Activated naive CD4-positive, alpha-beta T cell treated with anti-CD3 and anti-CD28 coated beads, Interleukin-2, amount 10 ng/mL, durations not matched to agents 7 days and 5 days (primary cell): Measurements from ENCODE around the gene WDR5.

ENCODE experiments used
- CTCF ChIA-PET: fragments of 350-600 bp; sonication (Branson Sonifier 250); formaldehyde crosslinking; loops from one replicate; lab custom pipeline; 2021; ENCODE audit warnings: antibody characterized with exemption; lab: Charles Lee
- DNase-seq: peaks from one replicate; pipeline ENCODE4 v3.0.0-alpha.2; 2020
- H3K27ac Mint-ChIP-seq: one replicate; pipeline ENCODE4 v1.8.0; 2021; ENCODE audit warnings: mild to moderate bottlenecking, moderate library complexity, mixed read lengths
- H3K27me3 Mint-ChIP-seq: one replicate; pipeline ENCODE4 v1.8.0; 2021; ENCODE audit warnings: mild to moderate bottlenecking, mixed read lengths
- H3K36me3 Mint-ChIP-seq: one replicate; pipeline ENCODE4 v1.8.0; 2021; ENCODE audit warnings: mixed read lengths
- H3K4me1 Mint-ChIP-seq: one replicate; pipeline ENCODE4 v1.8.0; 2021; ENCODE audit warnings: mixed read lengths
- H3K4me3 Mint-ChIP-seq: one replicate; pipeline ENCODE4 v1.8.0; 2021; ENCODE audit warnings: mild to moderate bottlenecking, moderate library complexity, mixed read lengths
- H3K9me3 Mint-ChIP-seq: one replicate; pipeline ENCODE4 v1.8.0; 2021; ENCODE audit warnings: mixed read lengths

Gene WDR5

DNA sequence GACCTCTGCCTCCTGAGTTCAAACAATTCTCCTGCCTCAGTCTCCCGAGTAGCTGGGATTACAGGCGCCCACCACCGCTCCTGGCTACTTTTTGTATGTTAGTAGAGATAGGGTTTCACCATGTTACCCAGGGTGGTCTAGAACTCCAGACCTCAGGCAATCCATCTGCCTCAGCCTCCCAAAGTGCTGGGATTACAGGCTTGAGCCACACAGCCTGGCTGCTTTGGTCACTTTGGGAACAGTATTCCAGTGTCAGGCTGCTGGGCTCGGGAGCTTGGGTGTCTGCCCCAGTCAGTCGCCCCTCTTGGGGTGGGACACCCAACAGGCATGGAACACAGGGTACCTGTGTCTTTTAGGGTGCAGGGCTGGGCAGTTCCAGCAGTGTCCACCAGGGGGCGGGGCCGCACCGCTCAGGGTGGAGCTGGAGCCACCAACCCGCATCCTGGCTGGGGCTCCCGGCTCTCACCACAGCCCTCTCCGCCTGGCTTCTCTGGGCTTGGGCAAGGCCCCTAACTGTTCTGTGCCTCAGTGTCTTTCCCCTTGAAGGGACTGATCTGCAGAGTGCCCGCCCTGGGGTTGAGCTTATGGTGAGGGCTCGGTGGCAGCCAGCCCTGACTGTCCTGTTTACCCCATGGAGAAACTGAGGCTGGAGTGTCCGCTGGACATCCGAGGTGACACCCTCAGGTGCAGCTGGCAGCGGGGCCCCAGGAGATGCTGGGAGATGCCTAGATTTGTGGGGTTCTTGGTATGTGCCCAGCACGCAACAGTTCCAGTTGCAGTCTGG lies 34.8 kb downstream of the WDR5 start:
- CTCF ChIA-PET, result interaction anchor here (0.8 to 2.3 kb wide), 6 partner anchors 44 to 275 kb away, joined by 3 to 36 read pairs (median 4); no protein-coding TSS in a partner anchor
- H3K4me1 Mint-ChIP-seq, result peaks cover 8% of the 10 kb centered on the region

DNA sequence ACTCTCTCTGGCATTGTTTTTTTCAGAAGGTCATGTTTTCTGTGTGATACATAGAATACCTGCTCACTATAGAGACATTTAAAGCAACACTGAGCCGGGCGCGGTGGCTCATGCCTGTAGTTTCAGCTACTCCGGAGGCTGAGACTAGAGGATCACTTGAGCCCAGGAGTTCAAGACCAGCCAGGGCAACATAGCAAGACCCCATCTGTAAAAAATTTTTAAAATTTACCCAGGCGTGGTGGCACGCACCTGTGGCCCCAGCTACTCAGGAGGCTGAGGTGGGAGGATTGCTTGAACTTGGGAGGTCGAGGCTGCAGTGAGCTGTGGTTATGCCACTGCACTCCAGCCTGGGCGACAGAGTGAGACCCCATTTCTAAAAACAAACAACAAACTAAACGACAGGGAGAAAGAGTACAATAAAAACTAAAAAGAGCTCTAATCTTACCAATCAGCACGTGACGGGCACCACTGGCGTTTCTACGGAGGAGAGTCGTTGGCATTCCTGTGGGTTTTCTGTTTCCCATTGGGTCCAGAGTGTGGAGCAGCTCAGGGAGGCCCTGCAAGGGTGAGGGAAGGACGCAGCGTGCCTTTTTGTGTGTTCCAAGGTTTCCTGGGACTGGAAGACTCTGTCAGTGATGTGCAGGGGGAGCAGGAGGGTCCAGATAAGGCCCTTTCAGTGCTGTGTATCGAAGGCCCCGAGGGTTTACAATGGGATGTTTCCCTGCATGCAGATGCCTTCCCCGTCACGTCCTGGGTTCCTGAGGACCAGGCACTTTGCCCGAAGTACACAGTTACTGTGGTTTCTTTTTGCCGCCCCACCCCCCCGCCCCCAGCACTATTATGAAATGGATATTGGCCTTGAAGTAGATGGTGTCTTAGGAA lies 35.7 kb downstream of the WDR5 start:
- Mint-ChIP-seq H3K9me3 (peaks cover 5% of the 10 kb centered on the region), H3K27me3 (peaks cover 9% of the 10 kb centered on the region), H3K4me1 (peaks cover under 1% of the 10 kb centered on the region), H3K4me3 (no peak overlapping the region), H3K27ac (no peak overlapping the region), H3K36me3 (no peaks in the 10 kb centered on the region)
- no peak for DNase-seq
- CTCF ChIA-PET, result interaction anchor here (0.8 to 2.3 kb wide), 6 partner anchors 43 to 274 kb away, joined by 3 to 36 read pairs (median 4); no protein-coding TSS in a partner anchor

More for the DNA sequence above, 34.8 kb downstream of the WDR5 start:
- peaks cover 9% of the 10 kb centered on the region for H3K27me3 Mint-ChIP-seq
- DNase-seq, result no peak
- H3K9me3 Mint-ChIP-seq, result peaks cover 5% of the 10 kb centered on the region
- H3K4me3 Mint-ChIP-seq, result no peak overlapping the region
- no peaks in the 10 kb centered on the region for H3K36me3 Mint-ChIP-seq
- H3K27ac Mint-ChIP-seq, result no peak overlapping the region

DNA sequence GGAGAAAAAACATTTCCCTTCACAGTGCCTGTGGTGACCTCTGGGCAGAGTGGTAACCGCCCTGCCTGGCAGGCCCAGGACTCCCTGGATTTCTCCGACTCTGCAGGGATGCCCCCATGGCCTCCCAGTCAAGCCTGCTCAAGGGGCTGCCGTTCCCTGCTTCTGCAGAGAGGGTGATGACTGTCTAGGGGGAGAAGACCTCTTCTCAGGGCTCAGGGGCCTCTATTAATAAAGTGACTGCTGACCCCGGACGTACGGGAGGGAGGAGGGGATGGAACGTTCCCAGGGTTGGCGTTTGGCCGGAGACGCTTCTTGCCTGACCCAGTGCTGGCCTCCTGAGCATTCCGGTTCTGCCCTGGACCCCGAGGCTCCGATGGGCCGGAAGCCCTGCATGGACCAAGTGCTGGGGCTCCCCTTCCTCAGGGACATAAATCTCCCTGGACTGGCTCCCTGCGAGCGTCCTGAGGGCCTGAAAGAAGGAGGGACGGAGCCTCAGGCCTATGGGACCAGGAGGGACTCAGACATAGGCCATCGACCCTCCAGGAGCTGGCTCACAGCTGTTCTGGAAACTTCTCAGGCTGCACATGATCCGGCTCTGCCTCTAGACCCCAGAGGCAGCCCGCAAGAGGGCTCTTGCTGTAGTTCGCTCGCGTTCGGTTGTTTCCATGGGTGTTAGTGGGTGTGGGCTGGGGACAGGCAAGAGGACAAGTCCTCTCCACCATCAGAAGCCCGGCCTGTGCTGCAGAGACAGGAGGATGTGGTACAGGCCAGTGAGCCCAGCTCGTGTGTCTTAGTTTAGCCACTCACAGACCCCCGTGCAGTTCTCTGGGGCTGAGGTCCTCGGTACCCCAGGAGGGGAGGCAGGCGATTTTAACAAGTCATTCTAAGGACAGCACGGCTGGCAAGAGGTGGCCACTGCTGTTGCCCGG lies 36.6 kb downstream of the WDR5 start:
- H3K27ac Mint-ChIP-seq, result peak overlapping the region; percentile 14
- DNase-seq, result no peak
- CTCF ChIA-PET, result interaction anchor here (1.5 to 2.3 kb wide), 3 partner anchors 45 to 270 kb away, joined by 3 to 36 read pairs (median 6); no protein-coding TSS in a partner anchor
- H3K4me3 Mint-ChIP-seq, result no peak overlapping the region
- H3K9me3 Mint-ChIP-seq, result peaks cover 5% of the 10 kb centered on the region
- H3K27me3 Mint-ChIP-seq, result peaks cover 10% of the 10 kb centered on the region
- H3K36me3 Mint-ChIP-seq, result no peaks in the 10 kb centered on the region
- no peaks in the 10 kb centered on the region for H3K4me1 Mint-ChIP-seq

DNA sequence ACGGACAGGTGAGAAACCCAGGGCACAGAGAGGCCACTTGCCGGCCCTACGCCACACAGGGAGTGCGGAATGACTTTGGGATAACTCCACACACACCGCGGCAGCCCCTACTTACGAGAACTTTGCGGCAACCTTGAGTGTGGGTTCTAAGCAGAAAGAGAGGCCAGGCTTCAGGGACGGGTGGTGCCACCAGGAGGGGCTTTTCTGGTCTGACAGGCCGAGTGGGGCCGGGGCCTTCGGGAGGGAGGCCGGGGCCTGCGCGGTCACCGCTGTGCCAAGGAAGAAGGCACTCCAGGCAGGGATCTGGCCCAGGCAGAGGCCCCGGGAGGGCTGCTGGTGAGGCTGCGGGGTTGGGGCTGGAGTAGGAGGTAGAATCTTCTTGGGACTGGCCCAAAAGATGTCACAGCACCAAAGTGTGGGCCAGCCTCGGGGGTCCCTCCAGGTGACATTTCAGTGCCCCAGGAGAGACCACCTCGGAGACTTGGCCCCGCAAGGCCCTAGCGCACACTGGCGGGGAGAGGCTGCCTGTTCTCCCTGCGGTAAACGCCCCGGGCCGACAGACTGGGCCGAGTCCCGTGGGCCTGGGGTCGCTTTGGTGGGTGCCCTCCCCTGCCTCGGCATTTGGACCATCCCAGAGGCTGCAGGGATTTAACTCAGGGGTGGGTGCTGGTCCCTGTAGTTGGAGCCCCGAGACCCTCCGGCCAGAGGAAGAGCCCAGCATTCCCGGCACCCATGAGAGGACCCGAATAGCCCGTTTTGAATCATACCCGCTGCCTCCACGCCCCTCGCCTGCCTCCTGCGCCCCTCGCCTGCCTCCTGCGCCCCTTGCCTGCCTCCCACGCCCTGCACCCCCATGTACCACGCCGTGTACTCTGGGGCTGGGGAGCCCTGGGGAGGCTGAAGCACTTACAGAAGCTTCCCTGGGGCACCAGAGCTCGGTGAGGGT lies 37.5 kb downstream of the WDR5 start:
- no peaks in the 10 kb centered on the region for H3K4me1 Mint-ChIP-seq
- CTCF ChIA-PET, result interaction anchor here (2.2 kb wide), 1 partner anchor 269 kb away, joined by 11 read pairs; no protein-coding TSS in a partner anchor

DNA sequence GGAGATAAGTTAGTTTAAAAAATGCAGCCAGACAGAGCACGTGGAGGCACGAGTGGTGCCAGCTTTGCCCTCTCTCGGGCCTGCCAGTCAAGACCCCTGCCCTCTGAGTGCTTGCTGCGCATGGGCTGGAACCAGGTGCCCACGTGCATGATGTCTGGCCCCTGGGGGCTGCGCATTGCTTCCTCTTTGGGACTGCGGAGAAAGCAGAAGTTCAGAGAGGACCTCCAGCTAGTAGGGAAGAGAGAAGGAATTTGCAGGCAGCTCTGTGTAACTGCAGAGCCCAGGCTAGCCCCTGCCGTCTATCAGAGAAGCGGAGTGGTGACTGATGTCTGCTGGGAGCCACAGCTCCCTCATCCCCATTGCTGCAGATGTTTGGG lies 38.2 kb downstream of the WDR5 start:
- peaks cover 22% of the 10 kb centered on the region for H3K27me3 Mint-ChIP-seq
- no peak for DNase-seq
- H3K9me3 Mint-ChIP-seq, result no peaks in the 10 kb centered on the region
- no peak overlapping the region for H3K27ac Mint-ChIP-seq
- H3K4me1 Mint-ChIP-seq, result peaks cover under 1% of the 10 kb centered on the region
- CTCF ChIA-PET, result interaction anchor here (2.2 kb wide), 1 partner anchor 269 kb away, joined by 11 read pairs; no protein-coding TSS in a partner anchor
- no peaks in the 10 kb centered on the region for H3K36me3 Mint-ChIP-seq
- H3K4me3 Mint-ChIP-seq, result no peak overlapping the region

More for the DNA sequence above, 37.5 kb downstream of the WDR5 start:
- Mint-ChIP-seq H3K9me3 (peaks cover 5% of the 10 kb centered on the region), H3K4me3 (no peak overlapping the region), H3K36me3 (no peaks in the 10 kb centered on the region), H3K27me3 (peaks cover 17% of the 10 kb centered on the region), H3K27ac (peak overlapping the region; percentile 14)
- DNase-seq, result no peak

DNA sequence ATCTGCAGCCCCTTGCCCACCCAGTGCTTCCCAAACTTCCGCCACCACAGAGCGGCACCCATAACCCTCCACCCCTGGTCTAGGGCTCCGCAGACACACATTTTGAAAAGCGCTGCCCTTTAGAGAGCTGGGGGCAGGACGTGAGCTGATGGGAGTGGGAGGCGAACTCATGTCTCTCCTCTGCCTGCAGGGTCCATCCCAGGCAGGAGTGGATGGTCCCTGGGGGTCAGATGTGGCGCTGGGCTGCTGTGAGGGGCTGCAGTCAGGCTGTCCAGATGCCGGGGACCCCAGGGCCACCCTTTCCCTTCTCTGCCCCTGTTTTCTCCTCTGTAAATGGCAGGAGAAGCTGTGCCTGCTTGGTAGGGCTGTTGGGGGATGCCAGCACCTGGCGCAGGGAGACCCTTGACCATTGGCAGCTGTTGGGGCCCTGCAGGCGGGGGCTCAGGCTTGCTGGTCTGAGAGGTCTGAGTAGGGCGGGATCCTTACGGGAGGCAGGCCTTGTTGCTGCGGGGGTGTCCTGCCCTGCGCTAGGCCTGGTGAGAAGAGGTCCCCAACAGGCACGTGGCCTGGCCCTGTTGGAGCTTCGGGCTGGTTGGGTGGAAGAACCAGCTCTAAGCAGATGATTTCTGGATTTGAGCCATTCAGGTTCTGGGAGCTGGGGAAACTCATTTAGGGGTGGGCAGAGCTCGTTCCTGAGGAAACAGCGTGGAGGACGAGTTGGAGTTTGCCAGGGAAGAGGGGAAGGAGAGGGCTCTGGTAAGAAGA lies 38.8 kb downstream of the WDR5 start:
- DNase-seq, result no peak
- no peaks in the 10 kb centered on the region for H3K9me3 Mint-ChIP-seq
- no peaks in the 10 kb centered on the region for H3K36me3 Mint-ChIP-seq
- H3K27ac Mint-ChIP-seq, result peak overlapping the region; percentile 3
- peaks cover 5% of the 10 kb centered on the region for H3K4me1 Mint-ChIP-seq
- no peak overlapping the region for H3K4me3 Mint-ChIP-seq
- peaks cover 28% of the 10 kb centered on the region for H3K27me3 Mint-ChIP-seq
- CTCF ChIA-PET, result interaction anchor here (2.2 kb wide), 1 partner anchor 268 kb away, joined by 11 read pairs; no protein-coding TSS in a partner anchor

DNA sequence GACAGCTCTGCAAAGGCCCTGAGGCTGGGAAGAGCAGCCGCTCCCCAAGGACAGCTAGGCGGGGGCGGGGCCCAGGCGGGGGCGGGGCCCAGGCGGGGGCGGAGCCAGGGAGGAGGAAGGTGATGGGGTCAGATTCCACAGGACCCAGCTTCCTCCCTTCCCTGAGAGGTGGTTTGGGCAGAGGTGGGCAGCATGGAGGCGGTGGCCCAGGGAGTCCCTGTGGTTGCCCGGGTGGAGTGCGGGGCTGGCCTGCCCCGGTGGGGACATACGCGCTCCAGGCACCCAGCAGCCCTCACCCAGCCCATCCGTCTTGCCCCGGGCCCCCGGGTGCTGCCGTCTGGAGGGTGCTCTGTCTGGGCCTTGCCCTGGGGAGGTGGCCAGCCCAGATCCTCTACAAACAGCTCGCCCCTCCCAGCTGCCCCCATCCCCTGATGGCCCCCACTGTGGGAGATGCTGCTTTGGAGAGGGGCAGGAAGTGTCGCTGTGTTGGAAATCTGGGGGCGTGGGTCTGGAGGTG lies 39.5 kb downstream of the WDR5 start:
- H3K4me3 Mint-ChIP-seq, result no peak overlapping the region
- H3K27ac Mint-ChIP-seq, result no peak overlapping the region
- H3K9me3 Mint-ChIP-seq, result no peaks in the 10 kb centered on the region
- H3K4me1 Mint-ChIP-seq, result peaks cover 12% of the 10 kb centered on the region
- CTCF ChIA-PET, result interaction anchor here (2.2 kb wide), 1 partner anchor 267 kb away, joined by 11 read pairs; no protein-coding TSS in a partner anchor
- no peak for DNase-seq
- peaks cover 35% of the 10 kb centered on the region for H3K27me3 Mint-ChIP-seq
- H3K36me3 Mint-ChIP-seq, result no peaks in the 10 kb centered on the region

DNA sequence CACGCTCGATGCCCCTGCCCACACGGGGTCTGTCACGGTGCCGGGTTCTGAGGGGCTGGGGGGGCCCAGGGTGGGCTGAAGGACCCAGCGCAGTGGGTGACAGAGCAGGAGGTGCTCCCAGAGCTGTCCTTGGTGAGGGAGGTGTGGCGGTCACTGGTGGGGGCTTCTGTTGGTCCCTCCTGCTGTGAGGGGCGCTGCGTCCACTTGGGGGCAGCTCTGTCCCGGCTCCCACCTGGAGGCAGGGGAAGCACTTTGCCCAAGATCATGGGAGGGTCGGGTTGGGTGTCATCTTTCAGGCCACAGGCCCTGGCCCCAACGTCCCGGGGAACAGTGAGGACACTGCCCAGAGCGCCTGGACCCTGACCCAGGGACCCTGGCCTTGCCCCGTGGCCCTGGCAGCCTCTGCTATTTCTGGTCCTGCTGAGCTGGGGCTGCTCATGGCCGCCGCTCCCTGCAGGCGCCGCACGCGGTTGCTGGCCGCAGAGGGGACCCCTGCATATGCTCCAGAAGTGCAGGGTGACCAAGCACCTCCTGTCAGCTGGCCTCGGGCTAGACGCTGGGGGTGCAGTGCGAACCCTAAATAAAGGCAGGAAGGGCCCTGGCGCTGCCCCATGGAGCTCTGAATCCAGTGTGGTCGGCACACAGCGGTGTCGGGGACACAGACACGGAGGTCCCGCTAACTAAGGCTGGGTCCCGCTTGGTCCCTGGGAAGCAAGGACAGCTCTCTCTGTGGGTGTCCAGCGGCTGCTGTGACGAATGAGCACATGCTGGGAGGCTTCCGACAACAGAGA lies 40.1 kb downstream of the WDR5 start:
- no peaks in the 10 kb centered on the region for H3K9me3 Mint-ChIP-seq
- peaks cover 41% of the 10 kb centered on the region for H3K27me3 Mint-ChIP-seq
- no peak overlapping the region for H3K27ac Mint-ChIP-seq
- H3K36me3 Mint-ChIP-seq, result no peaks in the 10 kb centered on the region
- peaks cover 17% of the 10 kb centered on the region for H3K4me1 Mint-ChIP-seq
- no peak overlapping the region for H3K4me3 Mint-ChIP-seq
- no peak for DNase-seq
- CTCF ChIA-PET, result no interaction called here

DNA sequence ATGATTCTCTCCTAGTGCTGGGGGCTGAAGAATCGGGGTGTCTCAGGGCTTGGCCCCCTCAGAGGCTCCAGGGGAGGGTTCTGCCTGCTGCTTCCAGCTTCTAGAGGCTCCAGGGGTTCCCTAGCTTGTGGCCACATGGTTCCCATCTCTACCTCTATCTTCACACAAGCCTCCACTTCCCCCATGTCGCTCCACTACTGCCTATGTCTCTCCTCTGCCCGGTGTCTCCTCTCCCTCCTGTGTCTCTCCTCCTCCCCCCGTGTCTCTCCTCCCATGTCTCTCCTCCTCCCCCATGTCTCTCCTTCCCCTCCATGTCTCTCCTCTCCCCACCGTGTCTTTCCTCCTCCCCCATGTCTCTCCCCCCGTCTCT lies 40.7 kb downstream of the WDR5 start:
- H3K27me3 Mint-ChIP-seq, result peaks cover 43% of the 10 kb centered on the region
- H3K36me3 Mint-ChIP-seq, result no peaks in the 10 kb centered on the region
- H3K9me3 Mint-ChIP-seq, result no peaks in the 10 kb centered on the region
- H3K27ac Mint-ChIP-seq, result no peak overlapping the region
- peaks cover 21% of the 10 kb centered on the region for H3K4me1 Mint-ChIP-seq
- CTCF ChIA-PET, result no interaction called here
- DNase-seq, result no peak
- no peak overlapping the region for H3K4me3 Mint-ChIP-seq

DNA sequence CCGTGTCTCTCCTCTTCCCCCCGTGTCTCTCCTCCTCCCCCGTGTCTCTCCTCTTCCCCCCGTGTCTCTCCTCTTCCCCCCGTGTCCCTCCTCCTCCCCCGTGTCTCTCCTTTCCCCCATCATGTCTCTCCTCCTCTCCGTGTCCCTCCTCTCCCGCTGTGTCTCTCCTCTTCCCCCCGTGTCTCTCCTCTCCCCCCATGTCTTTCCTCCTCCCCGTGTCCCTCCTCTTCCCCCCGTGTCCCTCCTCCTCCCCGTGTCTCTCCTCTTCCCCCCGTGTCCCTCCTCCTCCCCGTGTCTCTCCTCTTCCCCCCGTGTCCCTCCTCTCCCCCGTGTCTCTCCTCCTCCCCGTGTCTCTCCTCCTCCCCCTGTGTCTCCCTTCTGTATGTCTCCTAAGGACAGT lies 41.3 kb downstream of the WDR5 start:
- no peak for DNase-seq
- H3K4me3 Mint-ChIP-seq, result no peak overlapping the region
- H3K36me3 Mint-ChIP-seq, result no peaks in the 10 kb centered on the region
- H3K27ac Mint-ChIP-seq, result no peak overlapping the region
- peaks cover 27% of the 10 kb centered on the region for H3K4me1 Mint-ChIP-seq
- H3K9me3 Mint-ChIP-seq, result peaks cover under 1% of the 10 kb centered on the region
- CTCF ChIA-PET, result no interaction called here
- H3K27me3 Mint-ChIP-seq, result peaks cover 43% of the 10 kb centered on the region

DNA sequence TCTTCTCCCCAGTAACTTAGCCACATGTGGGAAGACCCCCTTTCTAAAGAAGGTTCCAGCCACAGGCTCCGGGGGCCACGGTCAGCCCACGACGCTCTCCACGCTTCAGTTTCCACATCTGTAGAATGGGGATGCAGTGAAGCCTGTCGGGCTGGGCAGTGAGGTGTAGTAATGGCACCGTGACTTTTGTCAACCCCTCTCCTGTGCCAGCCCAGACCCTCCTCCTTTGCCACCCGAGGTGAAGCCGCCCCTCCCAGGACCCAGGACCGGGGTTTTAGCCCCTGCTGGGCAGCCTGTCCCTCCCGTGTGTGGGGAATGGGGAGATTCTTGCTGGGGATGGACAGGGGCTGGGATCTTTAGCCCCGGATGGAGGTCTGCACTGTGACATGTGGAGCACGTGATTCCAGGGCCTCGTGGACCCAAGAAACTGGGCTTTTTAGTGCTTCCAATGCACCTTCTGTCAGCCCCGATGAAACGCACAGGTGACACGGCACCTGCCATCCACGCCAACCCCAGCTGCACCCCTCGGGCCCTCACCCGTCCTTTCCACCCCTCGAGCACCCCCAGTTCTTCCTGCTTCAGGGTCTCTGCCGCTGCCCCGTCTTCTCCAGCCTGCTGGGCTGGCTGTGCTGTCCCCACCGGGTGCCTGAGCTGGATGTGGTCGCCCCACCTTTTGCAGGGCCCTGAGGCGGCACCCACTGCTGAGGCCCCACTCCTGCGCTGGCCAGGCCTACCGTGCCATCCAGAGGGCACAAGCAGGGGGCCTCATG lies 41.9 kb downstream of the WDR5 start:
- no peak overlapping the region for H3K27ac Mint-ChIP-seq
- peaks cover 43% of the 10 kb centered on the region for H3K27me3 Mint-ChIP-seq
- peaks cover 34% of the 10 kb centered on the region for H3K4me1 Mint-ChIP-seq
- no peak for DNase-seq
- H3K9me3 Mint-ChIP-seq, result peaks cover 6% of the 10 kb centered on the region
- H3K4me3 Mint-ChIP-seq, result no peak overlapping the region
- H3K36me3 Mint-ChIP-seq, result peaks cover 3% of the 10 kb centered on the region
- CTCF ChIA-PET, result no interaction called here
